SW480 (cell line): ENCODE measurements around the gene AP1S2.
"Not testable (repeated sequence)": the region's sequence is repeated elsewhere in the genome, so short reads cannot be mapped to it uniquely, and the experiment has no call there.

Experiments used
- DNase-seq: peaks from one replicate; pipeline ENCODE4 v3.0.0-alpha.2; 2016; ENCODE audit warnings: low spot score

AP1S2 gene

GRCh38 chrX:15855568-15856221 lies 1.1 kb upstream of the AP1S2 start:
- DNase-seq = peak; percentile 53

DNA sequence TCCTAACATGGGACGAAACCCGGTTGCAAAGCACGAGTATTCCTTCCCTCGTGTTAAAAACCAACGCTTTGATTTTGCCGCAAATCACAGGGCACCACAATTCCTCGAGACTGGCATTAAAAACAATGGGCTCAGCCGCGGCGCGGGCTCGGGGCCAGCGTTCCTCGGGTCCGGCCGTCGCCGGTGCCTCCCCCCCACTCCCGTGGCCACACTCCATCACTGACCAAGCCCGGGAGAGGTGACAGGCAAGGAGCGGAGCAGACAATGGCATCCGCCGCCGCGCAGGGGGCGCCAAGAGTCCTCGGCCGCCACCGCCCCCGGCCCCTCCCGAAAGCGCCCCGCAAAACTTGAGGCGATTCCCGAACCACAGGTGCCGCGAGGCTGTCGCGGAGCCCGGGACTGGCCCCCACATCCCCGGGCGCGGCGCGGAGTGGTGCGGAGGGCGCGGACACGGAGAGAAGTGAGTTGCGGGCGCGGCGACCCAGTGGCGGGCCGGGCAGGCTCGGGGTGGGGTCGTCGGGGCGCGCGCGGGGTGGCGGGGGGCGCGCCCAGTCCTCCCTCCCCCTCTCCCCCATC lies 445 bp downstream of the AP1S2 start:
- DNase-seq = peak; percentile 52

DNA sequence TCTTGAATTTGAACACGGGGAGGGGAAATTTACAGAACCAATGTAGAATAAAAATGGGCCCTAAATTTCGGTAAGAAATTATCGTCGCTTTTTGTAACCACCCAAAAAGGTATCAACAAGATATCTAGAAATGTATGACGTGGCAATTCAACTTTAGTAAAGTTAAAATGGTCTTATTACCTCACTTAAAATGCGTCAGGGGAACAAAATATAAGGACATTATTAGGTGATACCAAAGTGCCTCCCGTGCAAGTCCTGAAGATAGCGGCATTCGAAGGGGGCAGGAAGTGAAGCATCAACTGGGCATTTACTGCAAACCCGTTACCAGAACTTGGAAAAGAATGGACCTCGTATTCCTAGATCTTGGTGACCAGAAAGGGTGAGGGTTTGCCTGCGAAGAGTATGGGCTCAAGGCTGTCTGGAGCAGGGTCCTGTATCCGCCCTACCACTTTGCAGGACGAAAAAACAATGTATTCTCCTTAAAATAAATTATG lies 980 bp downstream of the AP1S2 start:
- DNase-seq = peak; percentile 15

DNA sequence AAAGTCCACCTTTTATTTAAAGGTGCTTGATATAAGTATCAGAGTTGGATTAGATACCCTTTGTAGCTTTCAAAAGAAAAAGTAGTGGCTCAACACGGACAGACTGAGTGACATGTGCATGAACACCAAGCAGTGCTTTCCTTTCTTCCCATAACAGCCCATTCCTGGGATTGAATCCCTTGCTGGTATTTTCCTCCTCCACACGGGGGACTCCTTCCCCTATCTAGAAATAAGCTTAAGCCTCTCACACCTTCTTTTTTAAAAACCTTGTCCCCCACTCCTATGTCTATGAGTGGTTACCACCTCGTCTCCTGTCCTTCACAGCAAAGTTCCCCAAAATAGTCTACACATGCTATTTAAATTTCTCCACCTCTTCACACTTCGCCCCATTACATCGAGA lies 5.1 kb downstream of the AP1S2 start:
- DNase-seq = no peak

DNA sequence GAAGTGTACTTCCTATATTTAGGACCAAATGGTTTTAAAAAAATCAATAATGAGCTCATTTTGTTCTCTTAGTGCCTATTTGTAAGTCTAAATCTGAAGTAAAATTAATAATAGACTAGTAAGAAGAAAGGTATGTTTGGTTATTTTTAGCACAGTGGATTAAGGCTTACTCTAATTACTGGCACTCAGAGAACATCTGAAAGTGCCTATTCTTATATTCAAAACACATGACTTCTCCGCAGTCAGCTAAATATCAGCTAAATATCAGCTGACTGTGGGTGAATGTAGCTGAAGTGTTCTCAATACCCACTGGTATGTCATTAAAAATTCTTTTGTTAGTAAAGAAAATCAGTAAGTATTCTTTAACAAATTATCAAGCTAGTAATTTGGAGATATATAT lies 6.0 kb downstream of the AP1S2 start:
- no peak for DNase-seq

GRCh38 chrX:15843960-15844359 lies 10.7 kb downstream of the AP1S2 start:
- no peak for DNase-seq

DNA sequence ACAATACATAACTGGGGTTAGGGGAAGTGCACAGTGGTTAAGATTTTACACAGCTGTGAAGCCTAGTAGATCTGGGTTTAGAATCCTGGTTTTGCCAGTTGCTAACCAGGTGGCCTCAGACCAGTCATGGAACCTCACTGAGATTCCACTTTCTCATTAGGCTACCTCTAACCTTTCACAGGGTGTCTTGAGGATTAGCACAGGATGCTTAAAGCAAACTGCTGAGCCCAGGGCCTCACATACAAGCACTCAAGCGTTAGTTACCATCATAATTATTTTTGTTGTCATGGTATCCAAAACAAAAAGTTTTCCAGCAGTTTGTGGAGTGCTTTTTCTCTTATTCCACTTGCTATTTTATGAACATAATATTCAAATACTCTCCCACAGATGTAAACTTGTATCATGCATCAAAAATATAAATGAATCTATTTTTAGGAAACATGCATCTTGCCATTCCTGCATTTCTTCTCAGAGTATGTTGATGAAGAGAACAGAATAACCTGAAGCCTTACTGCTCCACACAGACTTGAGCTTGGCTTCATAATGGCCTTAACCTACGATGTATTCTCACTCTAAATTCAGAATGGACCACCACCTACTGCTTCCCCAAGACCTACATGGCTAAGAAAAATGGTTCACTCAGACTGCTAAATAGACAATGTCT lies 12.6 kb downstream of the AP1S2 start:
- no peak for DNase-seq

DNA sequence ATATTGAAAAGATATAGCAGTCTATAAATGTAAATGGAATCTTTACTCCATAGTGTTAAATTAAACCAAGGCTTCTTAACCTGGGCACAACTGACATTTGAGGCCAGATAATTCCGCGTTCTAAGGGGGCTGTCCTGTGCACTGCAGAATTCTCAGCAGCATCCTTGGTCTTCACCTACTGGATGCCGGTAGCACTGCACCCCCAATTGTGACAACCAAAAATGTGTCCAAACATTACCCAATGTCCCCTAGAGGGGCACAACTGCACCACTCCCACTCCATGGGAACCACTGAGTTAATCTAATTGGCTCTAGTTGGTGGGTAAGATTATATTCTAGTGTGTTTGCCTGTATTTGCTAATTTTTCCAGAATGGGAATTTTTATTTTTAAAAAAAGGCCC lies 16.6 kb downstream of the AP1S2 start:
- DNase-seq = no peak

- no peak for DNase-seq
Measured at GRCh38 chrX:15834827-15835595, 19.6 kb downstream of the AP1S2 start.

- no peak for DNase-seq
Measured at GRCh38 chrX:15834053-15834452, 20.6 kb downstream of the AP1S2 start.

DNA sequence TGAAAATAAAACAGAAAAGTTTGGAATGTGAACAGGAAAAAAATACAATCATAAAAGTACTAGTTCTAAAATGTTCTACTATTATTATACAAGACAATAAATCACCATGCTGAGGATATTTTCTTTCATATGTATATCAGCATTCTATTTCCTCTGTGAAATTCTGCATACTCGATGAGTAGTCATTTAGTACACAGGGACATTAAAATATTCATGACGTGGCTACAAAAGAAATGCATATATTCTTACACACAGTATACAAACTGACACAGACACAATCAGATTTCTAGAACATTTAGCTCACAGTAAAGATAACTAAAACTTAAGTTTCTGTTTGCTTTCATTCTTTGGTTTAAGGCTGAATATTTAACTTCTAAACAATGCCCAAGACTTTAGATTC lies 23.3 kb downstream of the AP1S2 start:
- DNase-seq = not testable (repeated sequence)

DNA sequence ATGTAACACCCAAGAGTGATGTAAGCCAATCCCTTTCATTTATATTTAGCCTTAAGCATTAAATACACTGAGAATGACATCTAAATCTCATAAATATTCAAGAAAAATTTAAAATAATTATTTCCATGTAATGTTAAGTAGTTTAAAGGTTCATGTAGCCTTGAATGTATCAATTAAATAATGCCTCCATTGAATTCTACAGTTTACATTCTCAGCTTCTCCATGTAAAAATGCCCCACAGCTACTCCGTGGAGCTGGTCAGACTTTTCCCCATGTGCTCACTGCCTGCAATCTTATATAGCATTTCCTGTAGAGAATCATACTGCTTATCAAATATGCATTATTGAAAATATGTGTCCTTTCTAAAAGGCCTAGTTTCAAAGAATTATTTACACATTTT lies 25.4 kb downstream of the AP1S2 start:
- DNase-seq = no peak

GRCh38 chrX:15825936-15826335 lies 28.7 kb downstream of the AP1S2 start:
- DNase-seq = no peak

GRCh38 chrX:15822922-15823321 lies 31.7 kb downstream of the AP1S2 start:
- no peak for DNase-seq

DNA sequence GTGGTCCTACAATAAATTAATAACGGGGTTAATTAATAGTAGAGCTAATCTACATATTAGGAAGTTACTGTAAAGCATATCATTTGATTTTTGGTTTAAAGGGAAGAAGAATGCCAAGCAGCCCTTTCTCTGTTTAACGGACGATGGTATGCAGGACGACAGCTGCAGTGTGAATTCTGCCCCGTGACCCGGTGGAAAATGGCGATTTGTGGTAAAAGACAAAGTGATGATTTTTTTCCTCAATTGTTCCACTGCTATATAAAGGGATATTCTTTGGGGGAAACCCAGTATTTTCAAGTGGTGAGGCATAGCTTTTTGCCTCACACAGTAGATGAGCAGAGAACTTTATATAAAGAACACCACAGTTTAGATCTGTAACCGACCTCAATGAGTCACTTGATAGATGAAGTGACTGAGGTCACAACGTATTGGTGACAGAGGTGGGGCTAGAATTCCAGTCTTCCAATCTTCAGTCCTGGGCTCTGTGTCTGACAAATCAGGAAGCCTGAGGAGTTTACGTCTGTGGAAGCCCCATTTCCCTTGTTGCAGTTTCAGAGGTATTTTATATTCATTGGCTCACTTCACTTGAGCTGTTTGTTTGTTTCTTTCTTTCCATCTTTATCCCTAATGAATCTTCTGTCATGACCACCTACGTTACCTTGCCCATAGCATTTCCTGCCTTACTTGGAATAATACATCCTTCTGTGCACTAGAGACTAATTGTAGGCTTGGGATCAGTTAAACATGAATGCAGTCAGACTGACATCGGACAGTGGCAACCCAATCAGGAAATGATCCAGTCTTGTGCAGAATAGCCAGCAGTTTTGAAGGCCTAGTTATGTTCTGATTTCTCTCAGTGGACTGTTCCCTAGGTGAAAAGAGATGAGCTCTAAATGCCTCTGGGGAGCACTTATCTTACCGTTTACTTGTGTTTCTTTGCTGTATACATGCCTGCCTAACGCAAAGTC lies 34.2 kb downstream of the AP1S2 start:
- DNase-seq = peak; percentile 2

DNA sequence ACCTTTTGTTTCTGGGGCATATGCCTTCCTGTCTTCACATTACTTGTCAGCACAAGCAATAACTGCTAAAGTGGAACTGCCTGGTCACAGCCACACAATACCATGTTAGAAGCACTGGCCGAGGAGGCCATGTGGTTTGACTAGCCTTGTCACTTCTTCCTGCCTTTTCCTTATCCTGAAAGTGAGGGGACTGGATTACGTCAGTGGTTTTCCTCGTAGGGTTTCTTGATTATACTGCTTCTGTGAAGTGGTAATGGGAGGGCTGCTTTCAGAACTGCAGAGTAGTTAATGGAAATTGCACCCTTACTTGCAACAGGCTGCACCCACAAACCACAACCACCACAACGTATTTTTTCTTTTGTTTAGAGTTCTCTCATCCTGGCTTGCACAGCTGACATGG lies 37.7 kb downstream of the AP1S2 start:
- DNase-seq = peak; percentile 81

DNA sequence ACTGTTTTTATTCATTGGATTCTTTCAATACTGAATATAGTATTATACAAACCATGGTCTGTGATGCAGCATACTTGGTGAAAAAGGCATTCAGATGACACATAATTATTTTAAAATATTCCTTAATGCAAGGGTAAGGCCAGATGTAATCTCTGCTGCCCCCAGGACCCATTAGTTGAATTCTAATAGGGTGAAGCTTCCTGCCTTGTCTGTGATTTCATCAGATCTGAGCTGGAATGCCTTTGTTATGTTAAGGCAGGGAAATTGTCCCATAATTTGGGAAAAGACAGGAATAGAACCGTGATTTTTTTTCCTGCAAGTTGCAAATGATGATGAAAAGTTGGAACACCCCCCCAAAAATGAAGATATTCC lies 38.2 kb downstream of the AP1S2 start:
- no peak for DNase-seq

GRCh38 chrX:15815779-15816437 lies 38.7 kb downstream of the AP1S2 start:
- peak; percentile 46 for DNase-seq

- DNase-seq = no peak
Measured at GRCh38 chrX:15814771-15815365, 39.7 kb downstream of the AP1S2 start.

DNA sequence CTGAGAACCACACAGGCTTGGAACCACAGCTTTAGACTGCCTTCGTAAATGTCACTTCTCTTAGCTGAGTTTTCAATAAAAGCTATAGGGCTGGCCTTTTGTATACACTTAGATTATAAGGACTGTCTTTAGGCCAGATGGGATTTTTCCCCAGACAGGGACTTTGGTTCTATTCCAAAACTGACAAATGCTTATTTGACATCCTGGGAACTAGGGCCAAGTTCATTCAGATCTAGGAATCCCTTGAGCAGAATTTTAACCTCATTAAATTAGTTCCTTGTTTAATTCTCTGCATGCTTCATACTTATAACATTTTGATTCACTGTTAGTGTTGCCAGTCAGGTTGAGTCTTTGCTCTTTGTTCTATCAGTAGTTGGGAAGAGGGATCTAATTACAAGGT lies 41.2 kb downstream of the AP1S2 start:
- no peak for DNase-seq
